ENCODE measurements around the gene TCEAL1. TPM values are rescaled to one million over a fixed set of nuclear protein-coding genes. Genes with fewer than 3 reads are reported as not detected.
A peak's percentile ranks its signal among the peaks of the same experiment; 100 is the strongest.
"Not testable (repeated sequence)": the region's sequence is repeated elsewhere in the genome, so short reads cannot be mapped to it uniquely, and the experiment has no call there.

TCEAL1 gene
- polyA plus RNA-seq, 3 donors: 28.3 to 29.7 (median 28.4) TPM

- DNase-seq (ENCODE audit: extremely low read depth in 1 of 11, low read depth in 9 of 11, low spot score in 4 of 11): not testable (repeated sequence)
These were observed 30.7 kb downstream of the TCEAL1 start for GRCh38 chrX:103659460-103659859.

- peak in 1 of 11 donors; percentile 2 for DNase-seq (ENCODE audit: extremely low read depth in 1 of 11, low read depth in 9 of 11, low spot score in 4 of 11)
These were observed 35.4 kb downstream of the TCEAL1 start for GRCh38 chrX:103663981-103664762.

GRCh38 chrX:103666202-103667107, 37.7 kb downstream of the TCEAL1 start:
- DNase-seq (ENCODE audit: extremely low read depth in 1 of 11, low read depth in 9 of 11, low spot score in 4 of 11): no peak

GRCh38 chrX:103669745-103670144, 41.0 kb downstream of the TCEAL1 start:
- DNase-seq (ENCODE audit: extremely low read depth in 1 of 11, low read depth in 9 of 11, low spot score in 4 of 11): no peak

GRCh38 chrX:103674531-103675454, 46.0 kb downstream of the TCEAL1 start:
- DNase-seq (ENCODE audit: extremely low read depth in 1 of 11, low read depth in 9 of 11, low spot score in 4 of 11): no peak

GRCh38 chrX:103678199-103678993, 49.6 kb downstream of the TCEAL1 start:
- DNase-seq (ENCODE audit: extremely low read depth in 1 of 11, low read depth in 9 of 11, low spot score in 4 of 11): no peak

Other genes starting within 250 kb of the TCEAL1 start
- 1 to 10 TPM; 2.9 to 4.7 (median 3.4) TPM for gene RAB40A, start 109.5 kb upstream of the TCEAL1 start, polyA plus RNA-seq (ENCODE audit: insufficient read length in 3 of 3)
- gene TCEAL4, start 43.5 kb upstream of the TCEAL1 start, polyA plus RNA-seq (ENCODE audit: insufficient read length in 3 of 3): 100 to 1,000 TPM; 173 to 190 (median 180) TPM
- gene TCEAL3, start 21.0 kb upstream of the TCEAL1 start, polyA plus RNA-seq (ENCODE audit: insufficient read length in 3 of 3): 10 to 100 TPM; 35.3 to 37.1 (median 35.6) TPM
- gene MORF4L2, start 57.7 kb downstream of the TCEAL1 start, polyA plus RNA-seq (ENCODE audit: insufficient read length in 3 of 3): 100 to 1,000 TPM; 307 to 357 (median 325) TPM
- gene TMEM31, start 81.9 kb downstream of the TCEAL1 start, polyA plus RNA-seq (ENCODE audit: insufficient read length in 3 of 3): 1 to 10 TPM in 2 of 3 donors, under 1 TPM in 1; 0.85 to 1.4 (median 1.2) TPM
- gene PLP1, start 147.9 kb downstream of the TCEAL1 start, polyA plus RNA-seq (ENCODE audit: insufficient read length in 3 of 3): 1 to 10 TPM; 4.4 to 9.6 (median 5.0) TPM
- 1 to 10 TPM; 2.3 to 2.6 (median 2.4) TPM for gene RAB9B, start 203.3 kb downstream of the TCEAL1 start, polyA plus RNA-seq (ENCODE audit: insufficient read length in 3 of 3)